GM21825 (cell line): ENCODE data around the gene NEDD4L.

ENCODE experiments used
- ATAC-seq: cut with Tn5 transposase; IDR thresholded peaks from one replicate; pipeline ENCODE4 v1.9.1; 2021; ENCODE audit warnings: mild to moderate bottlenecking, moderate library complexity; ENCODE audit not compliant: unreplicated experiment

The NEDD4L gene

GRCh38 chr18:58229162-58229561, 185.1 kb downstream of the NEDD4L start:
- ATAC-seq = no peak

DNA sequence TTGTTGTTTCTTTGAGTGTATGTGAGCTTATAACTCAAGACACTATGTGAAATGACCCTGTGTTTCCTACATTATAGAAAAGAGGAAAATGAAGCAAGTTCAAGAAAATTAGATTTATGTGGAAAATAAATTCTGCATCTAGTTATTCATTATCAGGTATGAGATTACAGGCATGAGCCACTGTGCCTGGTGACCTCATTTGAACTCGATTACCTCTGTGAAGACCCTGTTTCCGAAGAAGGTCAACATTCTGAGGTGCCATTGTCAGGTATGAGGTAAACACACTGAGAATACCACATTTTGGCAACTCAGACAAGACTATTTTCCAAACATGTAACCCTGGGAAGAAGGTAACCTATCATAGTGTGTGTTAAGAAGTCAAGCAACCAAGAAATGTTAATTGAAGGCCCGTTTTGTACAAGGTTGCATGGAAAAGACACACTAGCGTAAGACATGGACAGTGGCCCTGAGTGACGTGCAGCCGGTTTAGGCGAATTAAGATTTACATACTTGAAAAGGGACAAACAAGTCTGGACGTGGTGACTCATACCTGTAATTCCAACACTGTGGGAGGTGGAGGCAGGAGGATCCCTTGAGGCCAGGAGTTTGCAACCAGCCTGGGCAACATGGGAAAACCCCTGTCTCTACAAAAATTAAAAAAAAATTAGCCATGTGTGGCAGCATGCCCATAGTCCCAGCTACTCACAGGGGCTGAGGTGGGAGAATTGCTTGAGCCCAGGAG, 186.6 kb downstream of the NEDD4L start:
- ATAC-seq = no peak

DNA sequence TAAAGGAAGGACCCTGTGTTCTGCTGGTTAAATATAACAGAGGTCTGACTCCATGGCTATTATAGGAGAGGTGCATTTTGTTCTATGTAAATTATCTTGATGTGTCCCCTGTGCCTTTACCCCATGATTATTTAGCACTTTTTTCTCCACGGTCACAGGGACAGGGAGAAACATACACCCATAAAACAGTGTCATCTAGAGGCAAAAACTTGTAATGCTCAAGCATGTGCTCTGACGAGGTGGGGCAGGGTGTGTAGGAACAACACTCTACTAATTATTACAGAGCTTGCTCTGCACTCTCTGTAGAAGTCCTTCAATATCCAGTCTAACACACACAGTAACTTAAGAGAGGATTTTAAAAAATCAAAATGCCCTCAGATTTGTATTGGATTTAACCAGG, 187.9 kb downstream of the NEDD4L start:
- no peak for ATAC-seq

DNA sequence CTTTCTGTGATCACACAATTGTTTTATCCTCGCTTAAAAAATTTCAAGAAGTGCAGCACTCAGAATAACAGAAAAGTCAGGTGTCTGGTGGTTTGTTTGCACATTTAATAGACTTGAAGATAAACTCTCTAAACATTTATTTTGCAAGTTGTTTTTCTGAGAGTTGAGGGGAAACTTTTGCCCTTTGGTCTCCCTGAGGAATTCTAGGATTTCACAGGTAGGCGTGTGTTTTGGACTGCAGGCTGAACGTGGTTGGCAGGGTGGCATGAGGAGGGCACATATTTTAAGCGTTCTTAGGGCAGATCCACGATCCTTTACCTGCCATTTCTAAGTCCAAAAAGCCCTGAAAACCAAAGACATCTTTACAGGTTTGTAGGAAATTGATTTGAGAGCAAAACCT, 188.6 kb downstream of the NEDD4L start:
- ATAC-seq = no peak

DNA sequence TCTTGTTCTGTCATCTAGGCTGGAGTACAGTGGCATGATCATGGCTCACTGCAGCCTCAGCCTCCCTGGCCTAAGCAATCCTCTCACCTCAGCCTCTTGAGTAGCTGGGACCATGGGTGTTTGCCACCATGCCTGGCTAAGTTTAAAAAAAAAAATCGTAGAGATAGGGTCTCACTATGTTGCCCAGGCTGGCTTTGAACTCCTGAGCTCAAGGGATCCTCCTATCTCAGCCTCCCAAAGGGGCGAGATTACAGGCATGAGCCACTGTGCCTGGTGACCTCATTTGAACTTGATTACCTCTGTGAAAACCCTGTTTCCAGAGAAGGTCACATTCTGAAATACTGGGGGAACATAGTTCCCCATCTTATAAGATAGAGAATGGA, 190.3 kb downstream of the NEDD4L start:
- no peak for ATAC-seq

DNA sequence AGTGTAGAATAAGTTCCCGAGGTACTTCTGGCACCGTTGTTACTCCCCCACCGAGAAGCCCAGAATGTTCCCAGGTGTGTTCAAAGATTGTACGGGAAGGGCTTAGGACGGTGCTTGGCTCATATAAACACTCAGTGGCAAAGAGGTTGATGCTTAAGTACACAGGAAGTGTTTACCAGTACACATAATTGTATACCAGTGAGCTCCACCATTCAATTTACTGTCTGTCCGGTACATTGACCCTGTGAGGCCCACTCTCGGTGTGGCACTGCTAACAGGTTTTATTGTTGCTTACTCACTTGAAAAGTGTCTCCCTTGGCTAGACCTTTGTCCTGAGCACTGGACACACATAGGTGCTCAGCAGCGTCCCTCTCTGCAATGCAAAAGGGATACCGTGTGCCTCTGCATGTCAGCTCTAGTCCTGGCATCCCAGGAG, 191.0 kb downstream of the NEDD4L start:
- ATAC-seq = no peak

GRCh38 chr18:58239879-58240278, 195.9 kb downstream of the NEDD4L start:
- ATAC-seq = no peak

GRCh38 chr18:58241026-58241679, 197.1 kb downstream of the NEDD4L start:
- no peak for ATAC-seq

DNA sequence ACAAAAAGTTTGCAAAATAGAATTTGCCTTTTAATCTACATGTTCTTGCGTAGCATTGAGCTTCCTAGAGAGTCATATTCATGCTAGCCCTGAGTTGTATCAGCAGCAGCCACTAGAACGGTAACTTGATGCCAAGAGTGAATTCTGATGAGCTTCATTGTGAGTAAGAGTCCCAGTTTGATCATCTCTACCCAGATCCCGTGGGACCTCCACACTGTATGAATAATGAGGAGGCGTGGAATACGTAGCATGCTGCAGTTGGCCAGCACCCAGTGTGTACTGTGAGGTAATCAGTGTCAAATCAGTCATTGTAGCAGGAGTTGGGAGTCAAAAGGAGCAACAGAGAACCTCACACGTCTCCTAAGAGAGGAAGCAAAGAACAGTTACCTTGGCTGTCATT, 197.9 kb downstream of the NEDD4L start:
- no peak for ATAC-seq

GRCh38 chr18:58242435-58242834, 198.4 kb downstream of the NEDD4L start:
- ATAC-seq = no peak

- ATAC-seq = no peak
Measured at GRCh38 chr18:58242968-58243367, 198.9 kb downstream of the NEDD4L start.

DNA sequence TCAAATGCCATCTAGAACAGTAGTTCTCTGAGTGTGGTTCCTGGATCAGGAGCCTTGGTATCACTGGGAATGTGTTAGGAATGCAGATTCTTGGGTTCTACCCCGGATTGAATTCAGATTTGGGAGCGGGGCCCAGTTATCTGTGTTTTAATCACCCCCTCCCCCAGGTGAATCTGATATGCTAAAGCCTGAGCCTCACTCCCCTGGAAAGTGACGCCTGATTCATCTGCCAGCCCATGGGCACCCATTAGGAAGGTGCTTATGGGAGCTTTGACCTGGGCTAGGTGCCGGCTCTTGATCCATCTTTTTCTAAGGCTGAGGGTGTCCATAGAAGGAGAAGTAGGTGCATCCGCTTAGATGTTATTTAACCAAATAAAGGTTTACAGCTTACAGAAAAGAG, 199.4 kb downstream of the NEDD4L start:
- ATAC-seq = no peak

GRCh38 chr18:58247363-58247834, 203.4 kb downstream of the NEDD4L start:
- no peak for ATAC-seq

- no peak for ATAC-seq
Measured at GRCh38 chr18:58249712-58250111, 205.7 kb downstream of the NEDD4L start.

GRCh38 chr18:58251416-58251815, 207.4 kb downstream of the NEDD4L start:
- no peak for ATAC-seq

DNA sequence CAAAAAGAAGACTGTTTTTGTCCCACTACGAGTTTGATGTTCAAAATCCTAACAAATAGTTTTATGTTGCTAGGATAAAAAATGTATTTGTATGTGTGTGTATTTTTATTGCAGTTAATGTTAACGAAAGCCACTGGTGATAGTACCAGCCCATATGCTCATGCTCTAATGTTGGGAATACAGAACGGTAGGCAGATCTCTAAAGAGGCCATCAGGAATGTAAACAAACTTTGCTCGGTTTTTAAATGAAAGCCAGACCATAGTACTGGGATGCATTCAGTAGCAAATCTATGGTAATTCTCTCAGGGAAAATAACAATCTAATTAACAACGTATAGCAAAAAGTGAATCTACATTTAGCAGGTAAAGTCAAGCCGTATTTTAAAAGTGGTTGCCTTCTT, 208.1 kb downstream of the NEDD4L start:
- no peak for ATAC-seq

DNA sequence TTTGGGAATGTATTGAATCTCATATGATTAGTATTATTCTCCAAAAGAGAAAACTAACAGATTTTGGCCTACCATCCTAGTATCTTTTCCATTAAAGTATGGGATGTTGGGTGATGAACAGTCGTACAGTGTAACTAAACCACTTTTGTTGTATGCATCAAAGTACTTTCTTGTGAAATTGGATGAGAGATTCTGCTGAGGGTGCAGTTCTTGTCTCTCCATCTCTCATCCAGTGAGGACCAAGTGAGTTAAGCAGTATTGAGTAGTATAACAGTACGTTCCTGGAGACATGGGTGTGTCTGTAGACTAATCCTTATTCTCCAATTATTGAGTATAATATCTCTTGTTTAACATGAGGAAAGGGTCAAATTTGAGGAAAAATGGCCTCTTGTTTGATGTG, 209.3 kb downstream of the NEDD4L start:
- no peak for ATAC-seq

- ATAC-seq = no peak
Measured at GRCh38 chr18:58253871-58254270, 209.8 kb downstream of the NEDD4L start.

- ATAC-seq = no peak
Measured at GRCh38 chr18:58254873-58255511, 211.0 kb downstream of the NEDD4L start.

DNA sequence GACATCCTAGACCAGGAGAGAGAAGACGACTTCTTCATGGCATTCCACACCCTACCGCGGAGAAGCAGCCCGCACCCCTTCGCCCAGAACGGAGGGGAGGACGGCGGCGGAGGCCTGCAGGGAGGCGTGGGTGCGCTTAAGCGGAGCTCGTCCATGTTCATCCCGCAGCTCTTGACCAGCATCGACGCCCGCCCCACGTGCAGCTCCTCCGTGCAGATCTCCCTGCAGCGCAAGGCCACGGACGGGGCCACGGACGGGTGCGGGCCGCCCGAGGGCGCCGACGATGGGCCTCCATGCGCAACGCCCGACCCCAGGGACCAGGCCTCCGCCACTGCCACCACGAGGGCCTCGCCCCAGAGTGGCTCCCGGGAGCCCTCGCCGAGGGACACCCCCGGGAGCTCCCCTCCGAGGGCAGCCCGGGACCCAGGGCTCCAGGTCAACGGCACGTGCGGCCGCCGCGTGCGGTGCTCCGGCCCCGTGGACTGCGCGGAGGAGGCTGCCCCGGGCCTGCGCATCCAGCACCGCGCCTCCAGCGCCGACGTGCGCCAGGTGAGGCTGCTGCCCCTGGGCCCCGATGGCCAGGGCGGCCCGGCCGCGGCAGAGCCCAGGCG, 211.8 kb downstream of the NEDD4L start:
- ATAC-seq = no peak

DNA sequence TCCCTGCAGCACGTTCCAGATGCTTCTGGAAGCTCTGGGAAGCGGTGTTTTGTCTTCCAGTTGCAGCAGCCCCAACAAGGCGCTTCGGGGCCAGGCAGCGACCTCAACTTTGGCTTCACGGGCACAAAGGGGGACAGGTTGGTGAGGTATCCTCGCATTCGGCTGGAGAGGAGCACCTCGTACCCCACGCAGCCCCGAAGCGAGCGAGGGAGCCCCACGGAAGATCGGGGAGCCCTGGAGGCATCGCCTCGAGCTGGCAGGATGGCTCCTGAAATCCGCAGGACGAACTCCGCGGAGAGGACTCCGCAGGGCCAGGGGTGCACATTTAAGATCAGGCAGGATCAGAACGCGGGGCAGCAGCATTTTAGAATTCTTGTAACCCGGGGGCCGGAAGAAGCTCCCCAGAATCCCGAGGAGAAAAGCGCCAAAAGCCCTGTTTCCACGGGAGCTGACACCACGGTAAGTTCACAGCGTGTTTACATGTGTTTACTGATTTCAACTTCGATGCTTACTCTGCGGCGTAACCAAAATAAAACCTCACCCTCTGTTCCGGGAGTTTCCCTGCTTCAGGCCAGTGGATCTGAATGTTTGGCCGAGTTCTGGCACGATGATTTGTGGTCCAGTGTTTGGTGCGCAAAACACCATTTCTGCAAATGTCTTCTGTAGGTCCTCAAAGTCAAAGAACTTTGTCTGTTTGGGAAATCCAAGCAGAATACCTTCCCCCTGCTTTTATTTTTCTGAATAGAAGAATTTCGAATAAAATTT, 212.5 kb downstream of the NEDD4L start:
- no peak for ATAC-seq
